GM06990 (cell line): ENCODE results near the gene PRKAG1.

ENCODE experiments used
- DNase-seq: peaks from one replicate; pipeline ENCODE4 v3.0.0-alpha.2; 2011; ENCODE audit not compliant: insufficient read length; ENCODE audit errors: extremely low read depth
- H3K27me3 ChIP-seq: replicated peaks from 2 replicates; pipeline ENCODE4 v1.6.0; 2011; ENCODE audit warnings: low read length; ENCODE audit not compliant: control insufficient read depth, insufficient read depth
- H3K36me3 ChIP-seq: 2 replicates; pipeline ENCODE4 v1.5.1; 2011; ENCODE audit warnings: low read length; ENCODE audit not compliant: control insufficient read depth, insufficient read depth
- H3K4me3 ChIP-seq: replicated peaks from 2 replicates; pipeline ENCODE4 v1.5.1; 2011; ENCODE audit warnings: low read depth, mild to moderate bottlenecking, control low read depth, low read length
- CTCF ChIP-seq: IDR thresholded peaks from 2 replicates; pipeline ENCODE4 v1.5.1; 2011; ENCODE audit warnings: low read length, control low read depth, mild to moderate bottlenecking, inconsistent platforms; ENCODE audit not compliant: insufficient read depth, poor library complexity, severe bottlenecking

The PRKAG1 gene

GRCh38 chr12:49051777-49052438 is 33.3 kb upstream of the PRKAG1 start:
- TF ChIP-seq CTCF = no peak
- Histone ChIP-seq H3K27me3 (no peaks in the 10 kb centered on the region), H3K4me3 (no peak overlapping the region), H3K36me3 (peaks cover 65% of the 10 kb centered on the region)
- no peak for DNase-seq

GRCh38 chr12:49051373-49051764 is 32.8 kb upstream of the PRKAG1 start:
- no peak overlapping the region for H3K4me3 ChIP-seq
- no peaks in the 10 kb centered on the region for H3K27me3 ChIP-seq
- no peak for TF ChIP-seq CTCF
- DNase-seq = no peak
- peaks cover 68% of the 10 kb centered on the region for H3K36me3 ChIP-seq

DNA sequence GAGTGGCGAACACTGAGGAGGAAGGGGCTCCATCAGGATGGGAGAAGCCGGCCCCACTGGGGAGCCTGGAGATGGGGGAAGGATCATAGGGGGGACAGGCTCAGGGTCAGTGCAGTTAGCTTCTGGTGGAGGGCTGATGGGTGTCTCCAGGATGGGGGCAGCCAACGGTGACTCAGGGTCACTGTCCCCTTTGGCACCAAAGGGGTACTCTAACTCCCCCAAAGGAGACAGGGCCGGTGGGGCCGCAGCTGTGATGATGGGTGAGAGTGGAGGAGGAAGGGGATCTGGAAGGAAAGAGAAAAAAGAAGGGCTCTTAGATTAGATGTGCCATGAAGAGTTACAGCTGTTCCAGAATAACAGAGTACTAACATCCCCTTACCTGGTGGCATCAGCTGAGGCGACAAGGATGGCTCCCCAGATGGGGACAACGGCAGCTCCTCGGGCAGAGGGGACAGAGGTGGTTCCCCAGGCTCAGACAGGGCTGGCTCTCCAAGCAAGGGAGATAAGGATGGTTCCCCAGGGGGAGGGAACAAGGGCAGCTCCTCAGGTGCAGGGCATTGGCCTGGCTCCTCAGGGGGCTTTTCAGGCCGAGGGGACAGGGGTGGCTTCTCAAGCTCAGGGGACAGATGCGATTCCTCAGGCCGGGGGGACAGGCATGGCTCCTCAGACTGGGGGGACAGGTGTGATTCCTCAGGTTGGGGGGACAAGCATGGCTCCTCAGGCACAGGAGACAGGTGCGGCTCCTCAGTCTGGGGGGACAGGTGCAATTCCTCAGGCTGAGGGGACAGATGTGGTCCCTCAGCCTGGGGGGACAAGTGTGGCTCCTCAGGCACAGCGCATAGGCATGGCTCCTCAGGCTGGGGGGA is 32.2 kb upstream of the PRKAG1 start:
- no peaks in the 10 kb centered on the region for H3K27me3 ChIP-seq
- TF ChIP-seq CTCF = no peak
- peaks cover 74% of the 10 kb centered on the region for H3K36me3 ChIP-seq
- H3K4me3 ChIP-seq = no peak overlapping the region
- DNase-seq = no peak

GRCh38 chr12:49049566-49050224 is 31.1 kb upstream of the PRKAG1 start:
- peaks cover 79% of the 10 kb centered on the region for H3K36me3 ChIP-seq
- no peak for DNase-seq
- no peak overlapping the region for H3K4me3 ChIP-seq
- no peak for TF ChIP-seq CTCF
- H3K27me3 ChIP-seq = no peaks in the 10 kb centered on the region

DNA sequence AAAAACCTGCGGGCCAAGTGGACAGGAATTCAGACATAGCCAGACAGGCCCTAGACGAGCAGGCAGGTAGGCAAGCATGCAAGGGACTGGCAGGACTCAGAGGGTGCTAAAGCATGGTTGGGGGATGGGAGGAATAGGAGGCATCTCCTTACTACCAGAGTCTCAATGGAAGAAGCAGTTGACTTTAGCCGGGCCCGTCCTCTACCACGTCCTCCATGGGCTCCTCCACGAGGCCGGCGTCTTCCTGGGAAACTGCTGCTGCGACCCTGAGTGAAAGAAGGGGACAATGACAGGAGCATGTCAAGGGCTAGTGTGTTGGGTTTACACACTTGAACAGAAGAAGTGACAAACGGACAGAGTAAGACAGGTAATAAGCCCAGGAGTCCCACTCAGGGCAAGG is 30.4 kb upstream of the PRKAG1 start:
- Histone ChIP-seq H3K4me3 (no peak overlapping the region), H3K36me3 (peaks cover 80% of the 10 kb centered on the region), H3K27me3 (no peaks in the 10 kb centered on the region)
- TF ChIP-seq CTCF = no peak
- DNase-seq = no peak
